ENCODE data around the gene ICAM1. TPM values are rescaled to one million over a fixed set of nuclear protein-coding genes. Genes with fewer than 3 reads are reported as not detected.

The ICAM1 gene
- total RNA-seq, 4 donors from 2014 or later: 6.5 to 32.8 (median 23.2) TPM

DNA sequence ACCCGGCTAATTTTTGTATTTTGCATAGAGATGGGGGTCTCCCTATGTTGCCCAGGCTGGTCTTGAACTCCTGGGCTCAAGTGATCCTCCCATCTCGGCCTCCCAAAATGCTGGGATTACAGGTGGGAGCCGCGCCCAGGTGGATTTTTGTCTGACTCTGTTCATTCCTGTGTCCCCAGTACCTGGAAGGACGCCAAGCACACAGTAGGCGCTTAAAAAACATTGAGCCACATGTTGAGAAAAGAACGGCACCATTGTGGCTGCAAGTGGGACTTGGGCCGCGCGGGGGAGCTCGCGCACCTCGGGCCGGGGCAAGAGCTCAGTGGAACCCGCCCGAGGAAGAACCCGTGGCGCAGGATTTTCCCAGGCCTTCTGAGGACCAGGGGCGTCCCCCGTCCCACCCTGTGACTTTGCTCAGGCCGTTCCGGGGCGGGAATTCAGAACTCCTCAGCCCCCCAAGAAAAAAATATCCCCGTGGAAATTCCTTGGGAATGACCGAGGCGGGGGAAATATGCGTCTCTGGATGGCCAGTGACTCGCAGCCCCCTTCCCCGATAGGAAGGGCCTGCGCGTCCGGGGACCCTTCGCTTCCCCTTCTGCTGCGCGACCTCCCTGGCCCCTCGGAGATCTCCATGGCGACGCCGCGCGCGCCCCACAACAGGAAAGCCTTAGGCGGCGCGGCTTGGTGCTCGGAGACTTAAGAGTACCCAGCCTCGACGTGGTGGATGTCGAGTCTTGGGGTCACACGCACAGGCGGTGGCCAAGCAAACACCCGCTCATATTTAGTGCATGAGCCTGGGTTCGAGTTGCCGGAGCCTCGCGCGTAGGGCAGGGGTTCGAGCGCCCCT lies 1.4 kb upstream of the ICAM1 start:
- intact Hi-C loops (cut with DNase I; ENCODE audit: low total_unique reads): loop anchor here (2.0 kb wide), 1 partner anchor 119 kb away; no protein-coding TSS in a partner anchor
- no peaks in the 10 kb centered on the region for H3K36me3 ChIP-seq
- no peaks in the 10 kb centered on the region for H3K4me1 ChIP-seq
- TF ChIP-seq POLR2A (IDR thresholded peaks at IDR 0.05): peak in 1 of 2 donors; percentile 7
- TF ChIP-seq, protein P1, sequence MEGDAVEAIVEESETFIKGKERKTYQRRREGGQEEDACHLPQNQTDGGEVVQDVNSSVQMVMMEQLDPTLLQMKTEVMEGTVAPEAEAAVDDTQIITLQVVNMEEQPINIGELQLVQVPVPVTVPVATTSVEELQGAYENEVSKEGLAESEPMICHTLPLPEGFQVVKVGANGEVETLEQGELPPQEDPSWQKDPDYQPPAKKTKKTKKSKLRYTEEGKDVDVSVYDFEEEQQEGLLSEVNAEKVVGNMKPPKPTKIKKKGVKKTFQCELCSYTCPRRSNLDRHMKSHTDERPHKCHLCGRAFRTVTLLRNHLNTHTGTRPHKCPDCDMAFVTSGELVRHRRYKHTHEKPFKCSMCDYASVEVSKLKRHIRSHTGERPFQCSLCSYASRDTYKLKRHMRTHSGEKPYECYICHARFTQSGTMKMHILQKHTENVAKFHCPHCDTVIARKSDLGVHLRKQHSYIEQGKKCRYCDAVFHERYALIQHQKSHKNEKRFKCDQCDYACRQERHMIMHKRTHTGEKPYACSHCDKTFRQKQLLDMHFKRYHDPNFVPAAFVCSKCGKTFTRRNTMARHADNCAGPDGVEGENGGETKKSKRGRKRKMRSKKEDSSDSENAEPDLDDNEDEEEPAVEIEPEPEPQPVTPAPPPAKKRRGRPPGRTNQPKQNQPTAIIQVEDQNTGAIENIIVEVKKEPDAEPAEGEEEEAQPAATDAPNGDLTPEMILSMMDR (IDR thresholded peaks at IDR 0.05): peak; percentile 91 to 96 (median 95)
- DNase-seq: peak; percentile 82 to 84
- no peaks in the 10 kb centered on the region for H3K9me3 ChIP-seq
- H3K27me3 ChIP-seq: peaks cover 0 to 8% of the 10 kb centered on the region in 2 donors
- H3K27ac ChIP-seq: peak overlapping the region; percentile 67 to 71
- H3K4me3 ChIP-seq: peak overlapping the region; percentile 11 to 31

DNA sequence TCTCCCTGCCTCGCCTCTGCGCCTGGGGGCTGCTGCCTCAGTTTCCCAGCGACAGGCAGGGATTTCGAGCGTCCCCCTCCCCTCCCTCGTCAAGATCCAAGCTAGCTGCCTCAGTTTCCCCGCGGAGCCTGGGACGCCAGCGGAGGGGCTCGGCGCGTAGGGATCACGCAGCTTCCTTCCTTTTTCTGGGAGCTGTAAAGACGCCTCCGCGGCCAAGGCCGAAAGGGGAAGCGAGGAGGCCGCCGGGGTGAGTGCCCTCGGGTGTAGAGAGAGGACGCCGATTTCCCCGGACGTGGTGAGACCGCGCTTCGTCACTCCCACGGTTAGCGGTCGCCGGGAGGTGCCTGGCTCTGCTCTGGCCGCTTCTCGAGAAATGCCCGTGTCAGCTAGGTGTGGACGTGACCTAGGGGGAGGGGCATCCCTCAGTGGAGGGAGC lies 722 bp upstream of the ICAM1 start:
- TF ChIP-seq POLR2A (IDR thresholded peaks at IDR 0.05): no peak
- TF ChIP-seq, protein P1 (IDR thresholded peaks at IDR 0.05): no peak
- Histone ChIP-seq H3K27ac (peak overlapping the region; percentile 67 to 71), H3K9me3 (no peaks in the 10 kb centered on the region), H3K27me3 (peaks cover 0 to 8% of the 10 kb centered on the region in 2 donors), H3K4me1 (no peaks in the 10 kb centered on the region), H3K4me3 (peak overlapping the region; percentile 11 to 31), H3K36me3 (no peaks in the 10 kb centered on the region)
- intact Hi-C loops (cut with DNase I; ENCODE audit: low total_unique reads): no loop called here
- peak; percentile 40 to 47 for DNase-seq

- no peak for DNase-seq
- H3K27me3 ChIP-seq: peaks cover 0 to 8% of the 10 kb centered on the region in 2 donors
- peak overlapping the region; percentile 11 to 31 for H3K4me3 ChIP-seq
- no peaks in the 10 kb centered on the region for H3K4me1 ChIP-seq
- no peaks in the 10 kb centered on the region for H3K36me3 ChIP-seq
- peak overlapping the region; percentile 67 to 71 for H3K27ac ChIP-seq
- no peaks in the 10 kb centered on the region for H3K9me3 ChIP-seq
- TF ChIP-seq POLR2A (IDR thresholded peaks at IDR 0.05): no peak
- TF ChIP-seq, protein P1 (IDR thresholded peaks at IDR 0.05): no peak
- intact Hi-C loops (cut with DNase I; ENCODE audit: low total_unique reads): no loop called here
These were observed 695 bp downstream of the ICAM1 start for GRCh38 chr19:10271543-10272086.

DNA sequence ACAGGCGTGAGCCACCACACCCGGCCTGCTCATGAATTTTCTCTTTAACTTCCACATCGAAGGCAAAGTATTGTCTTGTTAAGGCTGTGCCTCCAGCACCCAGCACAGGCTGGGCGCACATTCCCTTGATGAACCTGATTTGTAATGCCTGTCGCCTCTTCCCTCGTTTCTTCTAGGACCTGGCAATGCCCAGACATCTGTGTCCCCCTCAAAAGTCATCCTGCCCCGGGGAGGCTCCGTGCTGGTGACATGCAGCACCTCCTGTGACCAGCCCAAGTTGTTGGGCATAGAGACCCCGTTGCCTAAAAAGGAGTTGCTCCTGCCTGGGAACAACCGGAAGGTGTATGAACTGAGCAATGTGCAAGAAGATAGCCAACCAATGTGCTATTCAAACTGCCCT lies 3.7 kb downstream of the ICAM1 start:
- DNase-seq: no peak
- Histone ChIP-seq H3K4me1 (no peaks in the 10 kb centered on the region), H3K27ac (no peak overlapping the region), H3K9me3 (no peaks in the 10 kb centered on the region), H3K27me3 (peaks cover 0 to 6% of the 10 kb centered on the region in 2 donors), H3K4me3 (no peak overlapping the region), H3K36me3 (no peaks in the 10 kb centered on the region)
- TF ChIP-seq, protein P1 (IDR thresholded peaks at IDR 0.05): no peak
- TF ChIP-seq POLR2A (IDR thresholded peaks at IDR 0.05): no peak
- intact Hi-C loops (cut with DNase I; ENCODE audit: low total_unique reads): no loop called here

All from uterus (tissue), 4 donors.